ENCODE data around the gene RPS6KC1.
A peak's percentile ranks its signal among the peaks of the same experiment; 100 is the strongest.
"Not testable (repeated sequence)": the region's sequence is repeated elsewhere in the genome, so short reads cannot be mapped to it uniquely, and the experiment has no call there.

RPS6KC1 gene

DNA sequence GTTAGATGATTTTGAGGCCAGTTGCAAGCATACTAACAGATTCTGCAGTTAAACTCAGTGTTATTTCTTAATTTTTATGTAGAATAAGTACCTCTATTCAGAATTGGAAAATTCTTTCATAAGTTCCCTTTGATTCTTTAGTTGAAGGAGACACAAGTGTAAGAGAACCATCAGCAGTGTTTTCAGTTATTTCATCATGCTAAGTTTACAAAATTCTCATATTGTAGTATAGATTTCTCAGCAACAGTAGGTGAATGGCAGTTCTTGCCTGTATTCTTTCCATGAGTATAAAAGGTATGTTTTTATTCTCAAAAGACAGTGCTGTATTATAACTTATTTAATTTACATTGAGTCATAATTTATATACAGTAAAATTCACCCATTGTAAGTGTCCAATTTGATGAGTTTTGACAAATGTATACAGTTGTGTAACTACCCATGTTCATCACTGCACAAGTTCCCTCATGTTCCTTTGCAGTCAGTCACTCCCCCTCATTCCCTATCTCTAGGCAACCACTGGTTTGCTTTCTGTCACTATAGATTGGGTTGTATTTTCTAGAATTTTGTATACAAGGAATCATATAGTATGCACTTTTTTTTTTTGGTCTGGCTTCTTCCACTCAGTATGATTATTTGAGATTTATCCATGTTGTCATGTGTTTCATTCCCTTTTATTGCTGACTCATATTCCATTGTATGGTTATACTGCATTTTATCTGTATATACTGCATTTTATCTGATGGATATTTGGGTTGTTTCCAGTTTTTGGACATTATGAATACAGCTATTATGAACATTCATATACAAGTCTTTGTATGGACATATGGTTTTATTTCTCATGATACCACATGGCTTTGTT lies 3.9 kb downstream of the RPS6KC1 start:
- DNase-seq (ENCODE audit: low spot score): no peak

DNA sequence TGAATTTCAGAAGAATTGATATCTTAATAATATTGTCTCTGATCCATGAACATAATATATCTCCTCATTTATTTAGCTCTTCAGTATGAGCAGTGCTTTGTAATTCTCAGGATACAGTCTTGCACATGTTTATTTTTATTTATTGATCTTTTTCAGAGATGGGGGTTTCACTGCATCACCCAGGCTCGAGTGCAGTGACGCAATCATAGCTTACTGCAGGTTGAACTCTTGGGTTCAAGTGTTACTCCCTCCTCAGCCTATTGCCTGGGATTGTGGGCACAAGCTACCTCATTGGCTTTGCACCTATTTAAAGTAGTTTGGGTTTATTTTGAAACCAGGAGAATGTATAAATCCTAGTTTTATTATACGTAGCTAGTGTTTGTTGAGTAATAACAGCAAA lies 4.7 kb downstream of the RPS6KC1 start:
- no peak for DNase-seq (ENCODE audit: low spot score)

DNA sequence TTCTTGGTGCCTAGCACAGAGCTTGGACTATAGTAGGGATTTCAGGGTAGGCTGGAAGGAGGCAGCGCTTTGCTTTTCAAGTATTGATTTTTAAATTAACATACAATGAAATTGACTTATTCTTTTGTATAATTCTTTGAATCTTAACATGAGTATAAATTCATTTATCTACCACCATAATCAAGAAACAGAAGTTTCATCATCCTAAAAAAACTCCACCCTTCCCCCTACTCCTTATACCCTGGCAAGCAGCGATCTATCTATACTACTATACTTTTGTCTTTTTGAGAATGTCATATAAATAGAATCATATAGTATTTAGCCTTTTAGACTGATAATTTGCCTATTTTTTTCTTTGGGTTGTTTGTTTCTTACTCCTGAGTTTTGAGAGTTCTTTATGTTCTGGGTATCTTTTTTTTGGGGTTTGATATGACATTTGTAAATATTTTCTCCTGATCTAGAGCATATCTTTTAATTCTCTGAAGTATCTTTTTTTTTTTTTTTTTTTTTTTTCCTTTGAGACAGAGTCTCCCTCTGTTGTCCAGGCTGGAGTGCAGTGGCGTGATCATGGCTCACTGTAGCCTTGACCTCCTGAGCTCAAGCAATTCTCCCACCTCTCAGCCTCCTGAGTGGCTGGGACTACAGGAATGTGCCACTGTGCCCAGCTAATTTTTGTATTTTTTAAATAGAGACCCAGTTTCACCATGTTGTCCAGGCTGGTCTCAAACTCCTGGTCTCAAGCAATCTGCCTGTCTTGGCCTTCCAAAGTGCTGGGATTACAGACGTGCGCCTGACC lies 6.4 kb downstream of the RPS6KC1 start:
- no peak for DNase-seq (ENCODE audit: low spot score)

DNA sequence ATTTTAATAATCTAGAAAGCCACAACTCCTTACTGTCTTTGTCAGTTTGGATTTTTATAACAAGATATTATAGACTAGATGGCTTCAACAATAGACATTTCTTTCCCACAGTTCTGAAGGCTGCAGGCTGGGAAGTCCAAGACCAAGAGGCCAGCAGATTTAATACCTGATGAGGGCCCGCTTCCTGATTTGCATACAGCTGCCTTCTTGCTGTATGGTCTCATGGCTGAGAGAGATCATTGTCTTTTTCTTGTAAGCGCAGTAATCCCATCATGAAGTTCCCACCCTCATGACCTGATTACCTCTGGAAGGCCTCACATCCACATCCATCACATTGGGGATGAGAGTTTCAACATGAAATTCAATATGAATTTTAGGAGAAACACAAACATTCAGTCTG lies 9.8 kb downstream of the RPS6KC1 start:
- DNase-seq (ENCODE audit: low spot score): no peak

DNA sequence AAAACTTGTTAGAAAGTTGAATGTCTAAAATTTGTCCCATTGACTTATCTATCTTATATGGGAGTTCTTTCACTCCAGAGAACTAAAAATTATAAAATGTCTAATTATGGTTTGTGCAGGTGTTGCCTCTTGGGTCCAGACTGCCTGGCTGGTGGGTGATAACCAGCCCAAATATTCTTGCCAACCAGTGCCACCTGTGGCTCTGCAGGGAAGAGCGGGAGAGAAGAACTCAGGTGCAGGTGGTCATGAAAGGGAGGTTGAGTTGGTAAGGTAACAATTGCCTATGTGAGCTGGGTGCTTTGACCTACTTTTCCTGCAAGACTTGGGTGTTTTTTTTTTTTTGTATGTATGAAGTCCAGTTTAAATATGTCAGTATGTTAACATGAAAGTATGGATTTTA lies 10.2 kb downstream of the RPS6KC1 start:
- DNase-seq (ENCODE audit: low spot score): no peak

DNA sequence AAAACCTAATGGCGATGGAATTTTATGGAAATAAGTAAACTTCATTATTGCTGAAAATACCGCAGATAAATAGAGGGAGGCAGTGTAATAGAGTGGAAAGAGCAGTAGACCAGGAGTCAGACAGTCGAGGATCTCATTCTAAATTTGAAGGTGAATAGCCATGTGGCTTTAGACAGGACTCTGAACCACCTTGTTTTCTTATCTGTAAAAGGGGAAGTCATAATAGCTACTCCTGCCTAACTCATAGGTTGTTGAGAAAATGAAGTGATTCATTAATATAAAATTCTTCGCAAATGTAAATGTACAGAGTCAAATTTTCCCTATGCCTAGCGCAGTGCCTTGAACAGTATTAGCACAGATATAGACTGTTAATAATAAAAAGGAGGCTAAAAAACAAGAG lies 14.8 kb downstream of the RPS6KC1 start:
- DNase-seq (ENCODE audit: low spot score): no peak

DNA sequence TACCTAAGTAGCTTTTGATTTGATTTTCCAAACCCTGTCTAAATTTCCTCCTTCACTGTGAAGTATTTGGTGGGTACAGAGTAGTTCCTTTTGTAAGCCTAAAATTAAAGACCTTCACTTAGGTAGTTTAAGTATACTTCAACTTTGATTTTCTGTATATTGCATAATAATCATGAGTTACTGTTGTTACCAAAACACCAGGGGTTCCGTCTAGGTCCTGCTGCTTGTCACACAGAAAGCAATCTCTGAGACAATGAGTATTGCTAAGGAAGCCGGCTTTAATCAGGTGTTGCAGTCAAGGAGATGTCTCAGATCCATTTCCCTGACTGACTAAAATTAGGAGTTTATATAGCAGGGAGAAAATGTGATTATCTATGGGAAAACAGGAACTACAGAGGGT lies 15.3 kb downstream of the RPS6KC1 start:
- no peak for DNase-seq (ENCODE audit: low spot score)

DNA sequence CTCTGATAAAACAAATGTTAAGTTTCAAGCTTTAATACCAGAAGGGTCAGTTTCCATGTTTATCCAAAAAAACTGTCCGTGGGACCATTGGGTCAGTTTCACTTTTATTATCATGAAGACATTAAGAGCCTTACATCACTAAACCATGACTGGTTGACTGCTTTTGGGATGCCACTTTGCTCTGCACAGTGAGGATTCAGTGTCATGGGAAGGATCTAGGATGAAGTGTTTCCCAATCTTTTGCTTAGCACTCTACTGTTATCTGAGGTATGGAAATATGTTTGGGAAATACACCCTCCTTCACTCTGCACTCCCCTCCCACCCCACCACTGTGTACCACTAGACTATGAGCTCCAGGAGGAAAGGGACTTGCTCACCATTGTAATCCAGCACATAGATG lies 16.3 kb downstream of the RPS6KC1 start:
- no peak for DNase-seq (ENCODE audit: low spot score)

DNA sequence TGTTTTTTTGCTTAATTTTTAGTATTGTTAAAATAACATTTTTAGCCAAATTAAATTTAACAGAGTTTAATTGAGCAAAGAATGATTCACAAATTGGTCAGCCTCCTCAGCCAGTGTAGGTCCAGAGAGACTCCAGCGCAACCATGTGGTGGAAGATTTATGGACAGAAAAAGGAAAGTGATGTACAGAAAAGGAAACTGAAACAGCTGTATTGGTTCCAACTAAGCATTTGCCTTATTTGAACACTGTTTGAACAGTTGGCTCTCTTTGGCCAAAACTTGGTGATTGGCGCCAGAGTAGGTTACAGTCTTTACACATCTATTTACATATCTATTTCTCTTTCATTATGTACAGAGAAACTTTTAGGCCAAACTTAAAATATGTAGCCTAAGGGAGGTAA lies 19.4 kb downstream of the RPS6KC1 start:
- DNase-seq (ENCODE audit: low spot score): peak; percentile 17

DNA sequence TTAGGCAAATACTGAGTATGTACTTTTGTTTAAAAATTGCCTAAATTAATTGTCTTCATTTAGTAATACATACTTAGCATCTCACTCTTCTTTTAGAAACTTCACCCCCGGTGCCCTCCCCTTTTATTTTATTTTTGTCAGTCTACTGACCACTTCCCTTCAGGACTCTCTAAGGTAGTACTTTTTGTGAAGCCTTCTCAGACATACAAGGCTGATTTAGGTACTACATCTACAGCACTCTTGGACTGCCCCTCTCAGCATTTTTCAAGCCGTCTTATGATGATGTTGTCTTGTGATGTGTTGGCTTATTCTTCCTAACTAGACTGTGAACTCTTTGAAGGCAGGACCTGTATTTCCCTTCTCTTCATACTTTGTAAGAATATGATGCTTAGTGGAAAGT lies 24.7 kb downstream of the RPS6KC1 start:
- no peak for DNase-seq (ENCODE audit: low spot score)

DNA sequence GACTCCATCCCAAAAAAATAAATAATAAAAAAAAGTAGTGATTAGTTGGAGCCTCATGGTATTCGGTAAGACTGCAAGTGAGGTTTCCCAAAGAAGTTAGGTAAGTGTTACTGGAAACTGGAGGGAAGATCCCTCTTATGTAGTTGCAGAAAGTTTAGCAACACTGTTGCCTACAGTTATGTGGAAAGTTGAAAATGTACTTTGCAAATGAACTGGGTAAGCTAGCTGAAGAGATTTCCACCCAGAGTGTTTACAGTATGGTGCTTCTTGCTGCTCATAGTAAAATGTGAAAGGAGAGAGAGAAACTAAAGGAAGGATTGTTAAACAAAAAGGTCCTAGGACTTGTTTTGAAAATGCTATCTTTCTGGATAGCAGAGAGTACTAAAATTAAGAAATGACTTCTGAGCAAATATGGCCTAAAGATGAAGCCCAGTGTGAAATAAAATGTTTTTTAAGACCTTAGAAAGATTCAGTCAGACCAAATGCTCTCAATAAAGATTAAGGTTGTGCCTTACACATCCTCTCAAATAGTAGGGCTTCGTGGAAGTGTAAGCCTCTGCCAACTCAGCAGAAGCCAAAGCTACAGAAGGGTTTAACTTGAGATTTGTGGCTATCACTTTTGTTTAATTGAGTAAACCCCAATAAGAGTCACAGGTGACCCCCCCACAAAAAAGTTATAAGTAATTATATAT lies 31.5 kb downstream of the RPS6KC1 start:
- no peak for DNase-seq (ENCODE audit: low spot score)

DNA sequence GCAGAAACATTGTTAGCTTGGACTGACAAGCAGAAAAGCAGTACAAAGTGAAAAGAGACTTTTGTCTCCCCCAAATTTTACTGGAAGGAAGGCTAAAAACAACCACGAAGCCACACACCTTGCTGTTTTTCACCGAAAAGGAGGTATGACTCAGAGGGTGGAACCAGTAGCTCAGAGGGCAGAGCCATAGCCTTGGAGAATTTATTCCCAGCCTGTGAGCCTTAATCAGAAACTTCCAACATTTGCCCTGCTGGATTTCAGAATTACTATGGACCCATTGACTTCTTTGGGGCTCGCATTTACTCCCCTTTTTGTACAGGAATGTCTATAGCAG lies 32.0 kb downstream of the RPS6KC1 start:
- DNase-seq (ENCODE audit: low spot score): no peak

DNA sequence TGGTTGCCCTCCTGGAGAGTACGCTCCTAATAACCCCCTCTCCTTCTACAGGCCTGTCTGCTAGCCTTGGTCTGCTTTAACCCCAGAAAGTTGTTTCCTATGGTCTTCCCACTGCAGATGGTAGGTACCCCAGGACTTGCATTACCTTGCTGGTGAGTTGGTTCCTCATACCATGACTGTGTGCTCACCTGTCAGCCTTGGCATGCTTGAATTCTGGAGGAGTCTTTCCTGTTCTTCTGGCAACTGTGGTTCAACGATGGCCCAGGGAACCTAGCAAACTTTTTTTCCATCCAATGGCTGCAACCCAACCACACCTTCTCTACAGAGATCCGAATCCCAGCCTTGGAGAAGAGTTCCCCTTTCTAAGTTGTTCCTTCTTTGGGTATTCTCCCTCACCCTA lies 36.9 kb downstream of the RPS6KC1 start:
- no peak for DNase-seq (ENCODE audit: low spot score)

DNA sequence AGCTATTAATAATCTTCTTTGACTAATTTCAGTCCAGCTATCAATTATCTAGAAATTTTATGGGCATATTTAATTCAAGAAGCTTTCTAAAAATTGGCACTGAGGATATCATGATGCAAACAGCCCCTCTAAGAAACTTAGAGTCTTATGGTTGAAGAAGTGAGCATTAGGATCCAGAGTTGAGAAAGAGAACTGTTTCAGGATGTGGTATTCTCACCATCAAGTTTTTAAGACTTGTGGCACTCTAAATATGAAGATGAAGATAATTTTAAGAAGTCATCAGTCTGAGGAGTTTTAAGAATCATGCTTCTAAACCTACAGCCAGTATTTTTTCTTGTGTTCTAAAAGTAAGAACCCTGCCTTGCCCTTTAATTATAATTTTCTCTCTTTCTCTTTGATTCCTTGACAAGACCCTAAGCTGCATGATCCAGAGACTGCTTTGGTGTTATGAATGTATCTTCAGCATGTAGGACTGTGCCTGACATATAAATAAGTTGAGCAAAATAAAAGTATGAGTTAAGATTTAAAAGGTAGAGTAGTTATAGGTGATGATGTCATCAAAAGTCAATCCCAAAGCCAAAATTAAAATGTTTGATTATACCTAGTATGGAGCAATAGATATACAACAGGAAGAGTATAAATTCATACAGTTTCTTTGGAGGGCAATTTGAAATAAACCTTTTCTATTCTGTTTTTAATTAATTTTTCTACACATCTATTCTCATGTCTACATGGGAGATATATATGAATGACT lies 39.1 kb downstream of the RPS6KC1 start:
- DNase-seq (ENCODE audit: low spot score): no peak

DNA sequence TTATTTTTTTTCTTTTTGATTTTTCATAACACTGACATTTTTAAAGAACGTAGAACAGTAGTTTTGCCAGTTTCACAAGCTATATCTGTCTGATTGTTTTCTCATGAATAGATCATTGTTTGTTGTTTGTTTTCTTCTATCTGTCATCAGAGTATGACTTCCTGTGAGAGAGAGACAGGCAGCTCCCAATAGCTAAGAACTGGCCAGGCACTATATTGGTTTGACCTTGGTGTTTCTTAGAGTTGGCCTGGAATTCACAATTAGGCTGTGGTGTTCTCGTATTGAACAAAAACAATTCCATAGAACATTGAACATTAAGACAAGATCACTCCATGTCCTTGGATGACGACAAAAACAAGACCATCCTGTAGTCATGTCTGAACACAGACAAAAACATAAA lies 43.4 kb downstream of the RPS6KC1 start:
- DNase-seq (ENCODE audit: low spot score): peak; percentile 4

DNA sequence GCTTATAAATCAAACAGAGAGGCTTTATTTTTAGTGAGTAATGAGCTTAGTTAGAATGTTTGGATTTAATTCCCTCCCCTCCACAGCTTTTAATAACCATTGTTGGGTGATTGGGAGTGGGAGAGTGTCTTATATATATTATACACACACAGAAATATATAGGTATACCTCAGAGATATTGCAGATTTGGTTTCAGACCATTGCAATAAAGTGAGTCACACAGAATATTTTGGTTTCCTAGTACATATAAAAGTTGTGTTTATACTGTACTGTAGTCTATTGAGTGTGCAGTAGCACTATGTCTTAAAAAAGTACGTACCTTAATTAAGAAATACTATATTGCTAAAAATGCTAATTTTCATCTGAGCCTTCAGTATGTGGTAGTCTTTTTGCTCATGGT lies 44.4 kb downstream of the RPS6KC1 start:
- DNase-seq (ENCODE audit: low spot score): no peak

DNA sequence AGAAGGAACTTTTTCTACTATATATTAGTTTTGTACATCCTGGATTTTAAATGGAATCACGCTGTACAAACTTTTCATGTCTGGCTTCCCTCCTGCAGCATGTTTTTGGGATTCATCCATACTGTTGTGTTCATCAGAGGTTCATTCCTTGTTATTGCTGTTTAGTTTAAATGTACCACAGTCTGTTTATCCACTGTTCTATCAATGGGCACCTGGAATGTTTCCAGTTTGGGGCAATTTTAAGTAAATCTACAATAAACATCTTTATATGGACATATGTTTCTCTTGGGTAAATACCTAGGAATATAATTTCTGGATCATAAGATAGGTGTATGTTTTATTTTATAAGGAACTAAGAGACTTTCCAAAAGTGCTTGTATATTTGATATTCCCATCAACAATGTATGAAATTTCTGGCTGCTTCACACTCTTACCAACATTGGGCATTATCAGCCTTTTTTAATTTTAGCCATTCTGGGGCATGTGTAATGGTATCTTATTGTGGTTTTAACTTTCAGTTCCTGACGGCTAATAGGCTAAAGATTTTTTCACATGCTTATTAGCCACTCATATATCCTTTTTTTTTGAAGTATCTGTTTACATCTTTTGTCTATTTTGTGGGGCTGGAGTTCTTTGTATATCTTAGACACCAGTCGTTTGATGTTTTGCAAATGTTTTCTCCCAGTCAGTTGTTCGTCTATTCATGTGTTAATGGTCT lies 48.8 kb downstream of the RPS6KC1 start:
- DNase-seq (ENCODE audit: low spot score): no peak

DNA sequence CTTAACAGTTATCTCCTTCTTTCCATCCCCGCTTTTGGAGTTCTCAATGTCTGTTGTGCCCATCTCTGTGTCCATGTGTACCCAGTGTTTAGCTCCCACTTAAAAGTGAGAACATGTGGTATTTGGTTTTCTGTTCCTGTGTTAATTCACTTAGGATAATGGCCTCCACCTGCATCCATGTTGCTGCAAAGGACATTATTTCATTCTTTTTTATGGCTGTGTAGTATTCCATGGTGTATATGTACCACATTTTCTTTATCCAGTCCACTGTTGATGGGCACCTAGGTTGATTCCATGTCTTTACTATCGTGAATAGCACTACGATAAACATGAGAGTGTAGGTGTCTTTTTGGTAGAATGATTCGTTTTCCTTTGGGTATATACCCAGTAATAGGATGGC lies 49.5 kb downstream of the RPS6KC1 start:
- not testable (repeated sequence) for DNase-seq (ENCODE audit: low spot score)

DNA sequence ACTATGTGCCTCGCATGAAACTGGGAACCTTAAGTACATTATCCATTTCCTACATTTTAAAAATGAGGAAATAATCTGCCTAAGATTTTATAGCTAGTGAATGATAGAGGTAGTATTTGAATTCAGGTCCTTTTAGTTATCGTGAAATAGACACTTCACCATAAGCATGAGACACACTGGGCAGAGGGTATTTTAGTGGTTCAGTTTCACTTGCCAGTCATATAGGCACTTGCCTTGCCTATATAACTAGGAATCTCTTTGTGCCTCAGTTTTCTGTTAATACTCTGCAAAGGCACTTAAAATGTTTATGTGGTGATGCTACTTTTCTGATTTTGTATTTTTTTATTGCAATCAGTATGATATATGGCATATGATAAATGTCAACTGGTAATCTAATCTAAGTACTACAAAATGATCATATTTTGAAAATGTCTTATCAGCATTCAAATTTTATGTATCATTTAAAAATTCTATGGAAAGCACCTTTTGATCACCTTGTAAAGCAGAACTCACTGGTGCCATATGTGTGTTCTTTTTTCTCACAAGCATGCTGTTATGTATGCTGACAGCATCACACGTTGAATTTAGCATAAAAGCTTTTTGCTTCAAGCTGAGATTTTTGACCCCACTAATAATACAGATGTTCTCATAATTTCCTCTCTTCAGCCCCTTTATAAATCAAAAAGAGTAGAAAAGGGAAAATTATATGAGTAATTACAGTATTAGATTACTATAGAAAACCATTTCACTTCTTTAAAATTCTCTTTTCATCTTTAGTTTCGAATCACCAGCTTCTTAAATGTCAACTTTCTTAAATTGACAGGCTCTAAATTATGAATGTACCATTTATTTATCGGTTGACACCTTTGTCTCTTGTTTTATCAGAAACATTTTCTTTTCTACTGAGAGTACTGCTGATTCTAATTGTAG lies 52.6 kb downstream of the RPS6KC1 start:
- DNase-seq (ENCODE audit: low spot score): no peak

DNA sequence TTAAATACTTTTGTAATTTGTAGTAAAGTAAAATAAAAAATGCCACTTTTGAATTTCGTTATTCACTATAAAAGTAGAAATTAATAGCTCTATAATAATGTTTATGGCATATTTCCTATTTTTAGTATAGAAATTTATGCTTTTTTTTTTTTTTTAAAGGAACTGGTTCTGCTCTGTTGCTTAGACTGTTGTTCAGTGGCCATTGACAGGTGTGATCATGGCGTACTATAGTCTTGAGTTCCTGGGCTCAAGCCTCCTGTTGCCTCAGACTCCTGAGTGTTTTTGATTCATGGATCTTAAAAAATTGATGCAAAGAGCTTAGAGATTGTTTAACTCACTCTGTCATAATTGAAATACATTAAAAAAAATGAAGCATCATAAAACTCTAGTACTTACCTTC lies 53.6 kb downstream of the RPS6KC1 start:
- DNase-seq (ENCODE audit: low spot score): no peak

DNA sequence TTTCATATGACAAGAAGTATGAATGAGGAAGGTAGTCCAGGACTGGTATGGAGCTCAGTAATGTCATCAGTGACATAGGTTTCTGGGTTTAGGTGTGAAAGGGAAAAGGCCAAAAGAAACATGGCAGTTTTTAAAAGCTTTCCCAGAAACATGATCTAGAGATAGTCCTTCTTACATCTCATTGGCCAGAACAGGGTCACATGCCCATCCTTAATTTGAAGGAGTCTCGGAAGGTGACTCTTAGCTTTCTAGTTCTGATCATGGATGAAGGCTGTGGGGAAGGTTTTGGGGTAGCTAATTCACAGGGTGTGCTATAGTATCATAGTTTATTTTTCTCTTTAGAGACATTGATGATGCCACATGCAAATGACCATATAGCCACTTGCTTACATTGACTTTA lies 55.3 kb downstream of the RPS6KC1 start:
- no peak for DNase-seq (ENCODE audit: low spot score)
